HEK293T (cell line): Measurements from ENCODE around the gene BLCAP.

ENCODE experiments used
- ARNT ChIP-seq: fragments of 450-650 bp; IDR thresholded peaks from 2 replicates; pipeline ENCODE4 v1.6.1; 2017; ENCODE audit warnings: mild to moderate bottlenecking
- BHLHE40 ChIP-seq: fragments of 450-650 bp; IDR thresholded peaks from 2 replicates; pipeline ENCODE4 v1.6.1; 2016; ENCODE audit warnings: mild to moderate bottlenecking, moderate library complexity, borderline replicate concordance
- CTBP1 ChIP-seq: fragments of 450-650 bp; IDR thresholded peaks from 2 replicates; pipeline ENCODE4 v1.6.1; 2016; ENCODE audit warnings: borderline replicate concordance
- FOXA1 ChIP-seq: fragments of 450-650 bp; IDR thresholded peaks from 2 replicates; pipeline ENCODE4 v1.6.1; 2016; ENCODE audit warnings: mild to moderate bottlenecking
- FOXK2 ChIP-seq: fragments of 450-650 bp; IDR thresholded peaks from 2 replicates; pipeline ENCODE4 v1.6.1; 2016; ENCODE audit warnings: mild to moderate bottlenecking
- FOXM1 ChIP-seq: fragments of 450-650 bp; IDR thresholded peaks from 2 replicates; pipeline ENCODE4 v1.6.1; 2017; ENCODE audit warnings: mild to moderate bottlenecking, borderline replicate concordance
- L3MBTL2 ChIP-seq: fragments of 450-650 bp; conservative IDR thresholded peaks from 2 replicates; pipeline ENCODE4 v1.6.1; 2016; ENCODE audit warnings: mild to moderate bottlenecking
- NFRKB ChIP-seq: fragments of 450-650 bp; IDR thresholded peaks from 2 replicates; pipeline ENCODE4 v1.6.1; 2016; ENCODE audit warnings: mild to moderate bottlenecking, moderate library complexity
- SP1 ChIP-seq: fragments of 450-650 bp; IDR thresholded peaks from 2 replicates; pipeline ENCODE4 v1.6.1; 2017
- SUZ12 ChIP-seq: fragments of 450-650 bp; IDR thresholded peaks from 2 replicates; pipeline ENCODE4 v1.6.1; 2016; ENCODE audit warnings: mild to moderate bottlenecking
- TARDBP ChIP-seq: fragments of 450-650 bp; IDR thresholded peaks from 2 replicates; pipeline ENCODE4 v1.6.1; 2016
- ZNF384 ChIP-seq: fragments of 450-650 bp; IDR thresholded peaks from 2 replicates; pipeline ENCODE4 v1.6.1; 2016
- TF ChIP-seq, protein P1 (sequence below): fragments of 450-650 bp; IDR thresholded peaks from 2 replicates; pipeline ENCODE4 v1.6.1; 2016

DNA sequence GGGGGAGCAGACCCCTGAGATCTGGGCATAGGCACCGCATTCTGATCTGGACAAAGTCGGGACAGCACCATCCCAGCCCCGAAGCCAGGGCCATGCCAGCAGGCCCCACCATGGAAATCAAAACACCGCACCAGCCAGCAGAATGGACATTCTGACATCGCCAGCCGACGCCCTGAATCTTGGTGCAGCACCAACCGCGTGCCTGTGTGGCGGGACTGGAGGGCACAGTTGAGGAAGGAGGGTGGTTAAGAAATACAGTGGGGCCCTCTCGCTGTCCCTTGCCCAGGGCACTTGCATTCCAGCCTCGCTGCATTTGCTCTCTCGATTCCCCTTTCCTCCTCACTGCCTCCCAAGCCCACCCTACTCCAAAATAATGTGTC, 4.7 kb downstream of the BLCAP start:
- no peak for TF ChIP-seq TARDBP
- no peak for TF ChIP-seq FOXA1
- TF ChIP-seq ARNT, result no peak
- no peak for TF ChIP-seq FOXM1
- no peak for TF ChIP-seq SP1
- no peak for TF ChIP-seq NFRKB
- no peak for TF ChIP-seq ZNF384
- TF ChIP-seq SUZ12, result no peak
- TF ChIP-seq, protein P1, sequence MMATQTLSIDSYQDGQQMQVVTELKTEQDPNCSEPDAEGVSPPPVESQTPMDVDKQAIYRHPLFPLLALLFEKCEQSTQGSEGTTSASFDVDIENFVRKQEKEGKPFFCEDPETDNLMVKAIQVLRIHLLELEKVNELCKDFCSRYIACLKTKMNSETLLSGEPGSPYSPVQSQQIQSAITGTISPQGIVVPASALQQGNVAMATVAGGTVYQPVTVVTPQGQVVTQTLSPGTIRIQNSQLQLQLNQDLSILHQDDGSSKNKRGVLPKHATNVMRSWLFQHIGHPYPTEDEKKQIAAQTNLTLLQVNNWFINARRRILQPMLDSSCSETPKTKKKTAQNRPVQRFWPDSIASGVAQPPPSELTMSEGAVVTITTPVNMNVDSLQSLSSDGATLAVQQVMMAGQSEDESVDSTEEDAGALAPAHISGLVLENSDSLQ, result no peak
- no peak for TF ChIP-seq CTBP1
- no peak for TF ChIP-seq FOXK2
- no peak for TF ChIP-seq L3MBTL2
- TF ChIP-seq BHLHE40, result no peak
